ENCODE data around the gene CCKAR.

The CCKAR gene

DNA sequence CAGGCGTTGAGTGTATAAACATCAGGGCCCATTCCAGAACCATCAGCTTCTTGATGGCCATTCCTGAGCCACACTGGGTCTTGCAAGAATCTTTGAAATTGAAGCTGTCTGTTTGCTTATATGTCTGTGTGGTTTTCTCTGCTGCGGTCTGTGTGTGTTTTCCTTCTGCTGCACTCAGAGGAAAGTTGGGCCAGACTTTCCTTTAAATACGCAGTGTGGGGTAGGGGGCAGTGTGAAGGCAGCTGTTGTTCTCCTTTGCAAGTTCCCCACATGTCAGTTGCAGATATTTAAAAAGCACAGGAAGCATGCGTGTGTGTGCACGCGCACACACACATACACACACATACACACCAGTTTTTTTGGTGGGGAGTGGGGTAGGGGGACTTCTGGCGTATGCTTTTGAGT is 32.1 kb downstream of the CCKAR start:
- DNase-seq (ENCODE audit: low spot score): no peak

DNA sequence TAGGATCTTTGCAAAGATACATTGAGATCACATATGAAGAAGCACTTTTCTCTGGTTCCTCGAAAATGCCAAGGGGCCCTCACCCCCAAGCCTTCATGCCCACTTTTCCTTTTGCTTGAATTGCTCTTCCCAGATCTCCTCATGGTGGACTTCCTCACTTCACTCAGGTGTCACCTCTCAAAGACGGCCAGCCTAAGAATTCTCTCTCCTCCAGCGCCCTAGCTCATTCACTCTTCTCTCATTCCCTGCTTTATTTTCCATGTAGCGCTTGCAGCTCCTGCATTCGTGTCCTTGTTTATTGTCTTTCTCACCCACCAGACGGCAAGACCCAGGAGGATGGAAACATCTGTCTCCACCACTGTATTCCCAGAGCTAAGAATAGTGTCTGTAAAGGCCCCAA is 32.9 kb downstream of the CCKAR start:
- no peak for DNase-seq (ENCODE audit: low spot score)

DNA sequence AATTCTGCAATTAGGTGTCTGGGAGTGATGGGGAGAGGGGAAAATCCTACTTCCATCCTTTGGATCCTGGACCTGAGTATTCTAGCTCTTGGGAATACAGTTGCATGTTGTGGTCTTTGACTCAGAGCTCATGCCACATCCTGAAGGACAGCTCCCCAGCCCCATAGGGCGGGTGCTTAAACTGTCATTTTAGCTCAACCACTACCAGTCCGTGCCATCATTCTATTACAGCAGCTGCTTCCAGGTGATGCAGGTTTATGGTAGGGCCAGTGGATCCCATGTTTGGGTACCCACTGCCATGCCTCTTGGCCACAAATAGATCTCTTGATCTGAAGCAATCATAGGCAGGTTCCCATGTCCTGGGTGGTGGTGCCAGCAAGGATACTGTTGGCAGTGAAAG is 34.7 kb downstream of the CCKAR start:
- no peak for DNase-seq (ENCODE audit: low spot score)

DNA sequence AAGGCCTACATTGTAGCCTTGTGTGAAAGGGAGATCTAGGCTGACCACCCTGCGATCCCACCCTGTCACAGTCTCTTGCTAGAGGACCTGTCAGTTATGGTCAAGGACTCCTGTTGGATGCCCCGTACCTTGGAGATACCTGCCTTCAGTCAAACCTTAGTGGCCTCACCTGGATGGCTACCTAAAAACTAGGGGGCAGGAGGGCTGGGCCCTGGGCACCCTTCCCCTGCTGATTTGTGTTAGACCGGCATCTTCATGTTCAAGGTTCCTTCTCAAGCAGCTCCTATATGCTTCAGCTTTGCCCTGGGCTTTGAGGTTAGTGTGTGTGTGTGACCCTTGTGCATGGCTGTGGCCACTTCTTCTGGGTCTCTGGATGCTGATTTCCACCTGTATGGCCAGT is 35.3 kb downstream of the CCKAR start:
- no peak for DNase-seq (ENCODE audit: low spot score)

DNA sequence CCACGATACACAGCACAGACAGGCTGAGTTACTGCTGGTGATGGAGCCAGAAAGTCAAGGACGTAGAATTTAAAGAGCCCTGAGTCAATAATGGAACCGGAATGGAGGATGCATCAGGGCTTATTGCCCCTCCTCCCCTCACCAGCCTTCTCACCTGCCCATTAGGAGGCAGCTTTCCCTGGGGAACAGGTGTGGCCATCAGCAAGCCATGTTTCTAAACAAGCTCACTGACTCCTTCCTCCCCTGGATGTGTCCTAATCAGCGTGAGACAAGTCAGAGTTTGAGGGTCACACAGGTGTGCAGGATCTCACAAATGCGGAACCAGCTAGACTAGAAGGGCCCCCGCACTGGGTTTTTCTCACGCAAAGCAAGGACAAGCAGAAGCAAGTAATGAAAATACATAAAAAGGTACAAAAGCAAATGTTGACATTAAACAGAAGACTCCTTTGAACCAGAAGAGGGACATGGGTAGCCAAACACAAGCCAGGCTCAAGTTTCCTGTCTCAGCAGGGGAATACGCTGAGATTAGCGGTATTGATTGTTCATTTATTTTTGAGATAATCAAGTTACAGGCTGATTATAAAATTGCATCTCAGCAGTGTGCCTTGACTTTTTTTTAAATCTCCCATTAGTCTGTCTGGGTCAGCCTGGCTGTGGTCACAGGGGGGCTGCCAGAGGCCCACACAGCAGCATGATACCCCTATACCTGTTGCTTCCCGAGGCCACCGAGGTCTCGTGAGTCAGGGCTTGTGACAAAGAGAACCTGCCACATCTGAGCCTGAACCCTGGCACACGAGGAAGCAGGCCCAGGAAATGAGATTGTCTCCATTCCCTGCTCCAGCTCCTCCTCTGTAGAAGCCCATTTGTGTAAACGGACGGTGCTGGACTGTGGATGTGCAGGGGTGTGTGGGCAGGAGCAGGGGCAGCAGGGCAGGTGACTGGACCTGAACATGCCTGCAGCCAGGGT is 37.4 kb downstream of the CCKAR start:
- DNase-seq (ENCODE audit: low spot score): no peak

DNA sequence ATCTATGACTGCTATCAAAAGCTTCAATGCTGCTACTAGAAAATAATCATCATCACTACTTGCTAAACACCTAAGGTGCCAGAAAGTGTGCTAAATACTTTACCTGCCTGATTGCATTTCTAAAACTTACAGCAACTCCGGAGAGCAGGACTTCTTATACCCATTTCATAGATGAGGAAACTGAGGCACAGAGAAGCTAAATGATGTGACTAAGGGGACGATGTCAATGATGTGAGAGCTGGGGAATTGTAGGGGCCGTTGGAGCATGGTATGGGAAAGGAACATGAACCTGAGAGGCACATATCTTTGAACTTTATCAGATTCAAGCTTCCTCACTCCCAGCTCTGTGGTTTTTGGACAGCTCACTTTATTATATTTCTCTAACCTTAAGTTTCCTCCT is 38.7 kb downstream of the CCKAR start:
- DNase-seq (ENCODE audit: low spot score): no peak

DNA sequence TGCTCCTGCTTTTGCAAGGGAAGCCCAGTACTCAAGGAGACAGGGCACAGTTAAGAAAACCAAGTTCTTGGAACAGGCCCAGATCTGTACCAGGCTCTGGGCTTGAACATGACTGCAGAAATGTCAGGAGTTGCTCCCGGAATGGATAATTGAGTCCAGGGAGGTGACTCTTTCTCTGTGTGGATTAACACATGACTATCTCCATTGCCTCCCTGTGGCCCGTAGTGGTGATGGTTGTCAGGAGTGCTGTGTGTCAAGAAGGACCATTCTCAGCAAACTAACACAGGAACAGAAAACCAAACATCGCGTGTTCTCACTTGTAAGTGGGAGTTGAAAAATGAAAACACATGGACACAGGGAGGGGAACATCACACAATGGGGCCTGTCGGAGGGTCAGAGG is 39.9 kb downstream of the CCKAR start:
- no peak for DNase-seq (ENCODE audit: low spot score)

DNA sequence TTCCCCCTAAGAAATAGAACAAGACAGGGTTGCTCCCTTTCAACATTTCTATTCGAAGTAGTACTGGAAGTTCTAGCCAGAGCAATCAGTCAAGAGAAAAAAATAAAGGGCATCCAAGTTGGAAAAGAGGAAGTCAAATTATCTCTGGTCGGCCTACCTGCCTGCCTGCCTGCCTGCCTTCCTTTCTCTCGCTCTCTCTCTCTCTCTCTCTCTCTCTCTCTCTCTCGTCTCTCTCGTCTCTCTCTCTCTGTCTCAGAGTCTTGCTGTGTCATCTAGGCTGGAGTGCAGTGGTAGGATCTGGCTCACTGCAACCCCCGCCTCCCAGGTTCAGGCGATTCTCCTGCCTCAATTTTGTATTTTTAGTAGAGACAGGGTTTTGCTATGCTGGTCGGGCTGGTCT is 42.9 kb downstream of the CCKAR start:
- DNase-seq (ENCODE audit: low spot score): no peak

DNA sequence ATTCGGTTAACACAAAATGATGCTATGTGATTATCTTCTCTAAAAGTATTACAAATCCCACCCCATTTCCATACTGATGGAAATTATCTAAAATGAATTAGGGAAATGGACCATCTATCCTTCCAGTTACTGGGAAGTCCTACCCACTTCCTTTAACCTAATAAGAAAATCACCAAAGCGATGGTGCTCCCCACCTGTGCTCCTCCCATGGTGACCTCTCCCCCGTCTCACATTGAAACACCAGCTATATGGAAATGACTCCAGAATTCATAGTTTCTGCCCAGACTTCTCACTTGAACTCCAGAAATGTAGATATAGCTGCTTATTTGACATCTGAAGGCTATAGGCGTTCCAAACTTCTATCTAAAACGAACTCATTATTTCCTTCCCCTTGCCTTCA is 48.5 kb downstream of the CCKAR start:
- no peak for DNase-seq (ENCODE audit: low spot score)

DNA sequence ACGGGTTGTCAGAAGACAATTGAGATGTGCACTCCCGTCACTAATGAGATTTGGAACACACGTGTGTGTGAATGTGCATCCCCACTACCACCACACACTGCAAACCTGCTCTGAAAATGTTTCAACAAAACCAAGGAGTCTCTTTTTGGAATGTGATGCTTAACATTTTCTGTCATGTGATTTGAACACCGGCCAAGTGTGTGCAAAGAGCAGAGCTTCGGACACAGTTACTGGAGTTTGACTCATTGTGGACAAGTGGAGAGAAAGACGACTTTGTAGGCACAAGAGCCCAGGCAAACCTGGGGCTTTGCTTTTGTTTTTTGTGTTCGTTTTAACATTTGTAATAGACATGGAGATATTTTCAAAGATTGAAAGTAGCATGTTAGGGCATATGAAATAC is 49.2 kb downstream of the CCKAR start:
- DNase-seq (ENCODE audit: low spot score): no peak

DNA sequence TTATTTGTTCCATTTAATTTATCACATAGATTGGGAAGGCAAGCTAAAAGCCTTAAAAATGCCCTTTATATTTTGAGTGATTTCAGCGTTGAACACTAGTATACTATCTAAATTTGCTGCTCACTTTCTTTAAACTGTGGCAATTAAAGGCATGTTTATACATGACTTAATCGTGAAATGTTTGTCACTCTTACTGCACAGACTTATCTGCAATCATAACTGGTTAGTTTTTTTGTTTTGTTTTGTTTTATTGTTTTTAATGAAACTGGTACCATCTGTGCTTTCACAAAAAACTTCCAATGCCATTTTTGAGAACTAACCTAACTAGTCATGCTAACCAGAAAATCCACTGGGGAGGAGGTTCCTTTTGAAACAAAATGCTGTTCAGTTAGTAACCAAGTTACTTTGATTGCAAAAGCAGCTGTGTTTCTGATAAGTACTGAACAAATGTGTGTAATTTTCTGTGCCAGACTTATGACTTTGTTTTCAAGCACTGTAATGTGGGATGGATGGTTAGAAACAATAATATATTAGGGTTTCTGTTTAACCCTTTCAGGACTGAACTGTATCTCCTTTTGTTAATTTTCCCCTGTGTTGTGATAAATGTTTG is 56.1 kb downstream of the CCKAR start:
- DNase-seq (ENCODE audit: low spot score): no peak

DNA sequence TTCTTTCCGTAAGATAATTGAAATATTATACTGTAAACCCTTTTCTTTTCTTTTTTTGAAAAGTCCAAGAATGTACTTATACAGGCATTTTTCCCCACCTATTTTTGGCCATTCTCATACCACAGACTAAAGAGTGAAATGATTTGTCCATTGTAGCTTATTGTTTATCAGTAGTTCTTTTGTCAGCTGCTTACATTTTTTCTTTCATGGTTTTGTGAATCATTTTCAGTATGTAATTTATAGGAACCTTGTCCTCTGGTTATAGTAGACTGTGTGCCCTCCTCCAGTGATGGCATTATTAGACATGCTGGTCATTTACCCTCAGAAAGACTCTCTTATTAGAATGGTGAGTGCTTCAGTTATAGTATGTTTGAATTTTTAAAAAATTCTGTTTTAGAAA is 56.7 kb downstream of the CCKAR start:
- no peak for DNase-seq (ENCODE audit: low spot score)

DNA sequence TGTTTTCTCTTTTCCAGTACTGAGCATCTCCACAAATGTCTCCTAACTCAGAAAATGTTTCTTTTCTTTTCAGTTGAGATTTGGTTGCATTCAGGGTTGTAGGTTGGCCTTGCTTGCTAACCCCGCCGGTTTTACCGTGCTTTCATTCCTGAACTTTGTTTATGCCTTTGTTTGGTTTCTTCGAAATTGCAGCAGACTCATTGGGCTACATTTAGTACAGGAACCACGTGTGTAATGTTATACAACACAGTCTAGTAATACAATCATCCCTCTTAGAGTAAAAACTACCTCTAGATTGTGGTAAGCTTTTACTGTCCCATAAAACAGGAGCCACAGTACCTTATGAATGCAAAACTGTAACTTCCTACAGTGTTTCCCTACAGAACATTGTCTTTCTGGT is 57.9 kb downstream of the CCKAR start:
- no peak for DNase-seq (ENCODE audit: low spot score)

DNA sequence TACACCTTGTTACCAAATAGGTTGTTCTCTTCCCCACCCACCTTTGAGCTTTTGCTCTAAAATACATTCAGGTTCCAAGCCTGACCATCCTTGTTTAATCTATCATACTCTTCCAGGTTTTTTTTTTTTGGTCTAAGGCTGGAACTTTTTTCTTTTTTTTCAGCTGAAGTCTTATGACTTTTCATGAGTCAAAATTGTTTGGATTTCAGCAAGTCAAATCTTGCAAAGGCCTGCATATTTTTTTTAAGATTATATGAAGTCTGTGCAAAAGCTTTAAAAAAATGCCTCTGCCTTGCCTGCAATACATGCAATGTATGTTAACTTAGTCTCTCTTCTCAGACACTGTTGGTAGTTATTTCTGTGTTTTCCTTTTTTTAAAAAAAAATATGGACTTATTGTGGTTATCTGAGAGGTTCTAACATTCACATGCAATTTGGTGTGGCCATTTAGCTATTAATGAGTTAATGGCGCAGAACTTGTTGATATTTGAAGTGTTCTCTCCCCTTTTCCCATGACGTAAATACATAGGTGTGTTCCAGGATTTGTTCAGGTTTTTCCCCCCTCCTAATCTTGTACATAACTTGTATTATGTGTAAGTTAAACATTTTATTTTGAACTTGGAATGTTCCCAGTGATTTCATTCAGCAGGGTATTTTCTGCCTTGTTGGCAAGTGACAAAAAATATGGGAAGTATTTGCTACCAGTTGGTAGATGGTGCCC is 58.7 kb downstream of the CCKAR start:
- DNase-seq (ENCODE audit: low spot score): no peak
